Measurements from ENCODE around the gene NELL2. TPM values are rescaled to one million over a fixed set of nuclear protein-coding genes. Genes with fewer than 3 reads are reported as not detected.

NELL2 gene
- polyA plus RNA-seq, 1 experiment: 0.43 TPM

DNA sequence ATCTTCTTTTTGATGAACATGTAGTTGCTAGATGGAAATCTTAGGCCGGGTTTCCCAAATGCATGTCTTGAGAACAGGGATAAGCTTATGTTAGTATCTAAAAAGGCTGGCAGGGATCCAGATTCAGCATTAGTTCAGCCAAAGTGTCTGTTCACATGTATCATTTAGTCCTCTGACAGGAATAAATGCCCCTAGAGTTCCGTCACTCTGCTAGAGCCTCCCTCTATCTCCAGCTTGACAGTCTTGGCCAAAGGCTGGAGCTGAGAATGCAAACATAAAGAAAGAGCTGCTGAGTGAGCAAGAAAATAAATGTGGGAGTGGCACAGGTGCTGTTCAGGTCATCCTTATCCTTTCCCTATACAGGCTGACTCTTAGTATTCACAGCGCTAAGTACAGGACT, 13.8 kb upstream of the NELL2 start:
- POLR2A ChIA-PET: no interaction called here
- CTCF ChIA-PET: no interaction called here
- TF ChIP-seq, protein P1, sequence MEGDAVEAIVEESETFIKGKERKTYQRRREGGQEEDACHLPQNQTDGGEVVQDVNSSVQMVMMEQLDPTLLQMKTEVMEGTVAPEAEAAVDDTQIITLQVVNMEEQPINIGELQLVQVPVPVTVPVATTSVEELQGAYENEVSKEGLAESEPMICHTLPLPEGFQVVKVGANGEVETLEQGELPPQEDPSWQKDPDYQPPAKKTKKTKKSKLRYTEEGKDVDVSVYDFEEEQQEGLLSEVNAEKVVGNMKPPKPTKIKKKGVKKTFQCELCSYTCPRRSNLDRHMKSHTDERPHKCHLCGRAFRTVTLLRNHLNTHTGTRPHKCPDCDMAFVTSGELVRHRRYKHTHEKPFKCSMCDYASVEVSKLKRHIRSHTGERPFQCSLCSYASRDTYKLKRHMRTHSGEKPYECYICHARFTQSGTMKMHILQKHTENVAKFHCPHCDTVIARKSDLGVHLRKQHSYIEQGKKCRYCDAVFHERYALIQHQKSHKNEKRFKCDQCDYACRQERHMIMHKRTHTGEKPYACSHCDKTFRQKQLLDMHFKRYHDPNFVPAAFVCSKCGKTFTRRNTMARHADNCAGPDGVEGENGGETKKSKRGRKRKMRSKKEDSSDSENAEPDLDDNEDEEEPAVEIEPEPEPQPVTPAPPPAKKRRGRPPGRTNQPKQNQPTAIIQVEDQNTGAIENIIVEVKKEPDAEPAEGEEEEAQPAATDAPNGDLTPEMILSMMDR (IDR thresholded peaks at IDR 0.05; ENCODE audit: low read depth, low read length): no peak

DNA sequence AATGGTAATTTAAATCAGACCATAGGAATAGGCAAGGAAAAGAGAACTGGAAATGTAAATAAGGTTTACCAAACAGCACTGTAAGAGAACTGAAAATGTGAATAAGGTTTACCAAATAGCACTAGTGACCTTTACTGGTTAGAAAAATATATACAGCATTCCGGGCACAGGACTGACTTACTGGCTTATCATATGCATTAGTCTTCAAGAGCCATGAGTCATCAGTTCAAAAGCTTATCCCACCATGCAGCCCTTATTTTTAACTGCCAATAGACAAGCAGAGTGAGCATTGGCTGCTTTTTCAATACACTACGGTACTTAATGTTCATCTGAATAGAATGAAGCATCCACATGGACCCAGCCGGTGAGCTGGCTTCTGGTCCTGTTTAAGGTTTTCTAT, 13.0 kb upstream of the NELL2 start:
- DNase-seq (ENCODE audit: low read depth, low spot score): no peak
- Histone ChIP-seq H3K27me3 (ENCODE audit: control insufficient read depth, insufficient read depth, low read length) (no peaks in the 10 kb centered on the region), H3K4me3 (ENCODE audit: low read depth, low read length) (no peak overlapping the region), H3K9me3 (ENCODE audit: control insufficient read depth, insufficient read depth, low read length) (no peaks in the 10 kb centered on the region), H3K27ac (ENCODE audit: low read depth, low read length) (no peak overlapping the region)
- ChIA-PET CTCF (no interaction called here), POLR2A (no interaction called here)
- TF ChIP-seq, protein P1 (IDR thresholded peaks at IDR 0.05; ENCODE audit: low read depth, low read length): no peak

More for the DNA sequence above, 13.8 kb upstream of the NELL2 start:
- Histone ChIP-seq H3K27ac (ENCODE audit: low read depth, low read length) (no peak overlapping the region), H3K9me3 (ENCODE audit: control insufficient read depth, insufficient read depth, low read length) (no peaks in the 10 kb centered on the region), H3K4me3 (ENCODE audit: low read depth, low read length) (no peak overlapping the region), H3K27me3 (ENCODE audit: control insufficient read depth, insufficient read depth, low read length) (no peaks in the 10 kb centered on the region)
- no peak for DNase-seq (ENCODE audit: low read depth, low spot score)

DNA sequence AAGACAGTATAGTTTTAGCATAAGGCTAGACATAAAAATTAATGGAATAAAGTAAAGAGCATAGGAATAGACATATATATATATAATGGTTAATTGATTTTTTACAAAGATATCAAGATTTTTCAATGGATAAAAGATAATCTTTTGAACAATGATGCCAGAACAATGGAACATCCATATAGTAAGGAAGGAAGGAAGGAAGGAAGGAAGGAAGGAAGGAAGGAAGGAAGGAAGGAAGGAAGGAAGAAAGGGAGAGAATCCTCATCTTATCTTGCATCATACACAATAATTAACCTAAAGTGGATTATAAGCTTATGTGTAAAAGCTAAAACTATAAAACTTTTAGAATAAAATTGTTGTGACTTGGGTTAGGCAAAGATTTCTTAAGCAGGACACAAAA, 9.8 kb upstream of the NELL2 start:
- POLR2A ChIA-PET: no interaction called here
- DNase-seq (ENCODE audit: low read depth, low spot score): no peak
- CTCF ChIA-PET: interaction anchor here (1.9 kb wide), 1 partner anchor 62 kb away, joined by 6 read pairs; no protein-coding TSS in a partner anchor

DNA sequence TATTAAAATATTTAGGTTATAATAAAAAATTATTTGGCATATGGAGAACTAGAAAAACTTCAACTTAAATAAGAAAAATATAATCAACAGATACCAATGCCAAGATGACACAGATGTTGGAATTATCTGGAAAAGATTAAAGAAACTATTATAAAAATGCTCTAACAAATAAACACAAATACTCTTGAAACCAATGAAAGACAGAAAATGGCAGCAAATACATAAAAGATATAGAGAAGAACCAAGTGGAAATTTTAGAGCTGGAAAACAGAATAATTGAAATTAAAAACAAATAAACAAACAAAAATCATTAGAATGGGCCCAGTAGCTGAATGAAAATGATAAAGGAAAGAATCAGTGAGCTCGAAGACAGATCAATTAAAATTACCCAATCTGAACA, 5.1 kb upstream of the NELL2 start:
- POLR2A ChIA-PET: no interaction called here
- Histone ChIP-seq H3K27me3 (ENCODE audit: control insufficient read depth, insufficient read depth, low read length) (peaks cover 6% of the 10 kb centered on the region), H3K4me3 (ENCODE audit: low read depth, low read length) (no peak overlapping the region), H3K27ac (ENCODE audit: low read depth, low read length) (no peak overlapping the region), H3K9me3 (ENCODE audit: control insufficient read depth, insufficient read depth, low read length) (no peaks in the 10 kb centered on the region)
- CTCF ChIA-PET: no interaction called here
- TF ChIP-seq, protein P1 (IDR thresholded peaks at IDR 0.05; ENCODE audit: low read depth, low read length): no peak
- DNase-seq (ENCODE audit: low read depth, low spot score): no peak

More for the DNA sequence above, 9.8 kb upstream of the NELL2 start:
- no peak overlapping the region for H3K4me3 ChIP-seq (ENCODE audit: low read depth, low read length)
- no peaks in the 10 kb centered on the region for H3K9me3 ChIP-seq (ENCODE audit: control insufficient read depth, insufficient read depth, low read length)
- no peak overlapping the region for H3K27ac ChIP-seq (ENCODE audit: low read depth, low read length)
- H3K27me3 ChIP-seq (ENCODE audit: control insufficient read depth, insufficient read depth, low read length): no peaks in the 10 kb centered on the region
- TF ChIP-seq, protein P1 (IDR thresholded peaks at IDR 0.05; ENCODE audit: low read depth, low read length): no peak

DNA sequence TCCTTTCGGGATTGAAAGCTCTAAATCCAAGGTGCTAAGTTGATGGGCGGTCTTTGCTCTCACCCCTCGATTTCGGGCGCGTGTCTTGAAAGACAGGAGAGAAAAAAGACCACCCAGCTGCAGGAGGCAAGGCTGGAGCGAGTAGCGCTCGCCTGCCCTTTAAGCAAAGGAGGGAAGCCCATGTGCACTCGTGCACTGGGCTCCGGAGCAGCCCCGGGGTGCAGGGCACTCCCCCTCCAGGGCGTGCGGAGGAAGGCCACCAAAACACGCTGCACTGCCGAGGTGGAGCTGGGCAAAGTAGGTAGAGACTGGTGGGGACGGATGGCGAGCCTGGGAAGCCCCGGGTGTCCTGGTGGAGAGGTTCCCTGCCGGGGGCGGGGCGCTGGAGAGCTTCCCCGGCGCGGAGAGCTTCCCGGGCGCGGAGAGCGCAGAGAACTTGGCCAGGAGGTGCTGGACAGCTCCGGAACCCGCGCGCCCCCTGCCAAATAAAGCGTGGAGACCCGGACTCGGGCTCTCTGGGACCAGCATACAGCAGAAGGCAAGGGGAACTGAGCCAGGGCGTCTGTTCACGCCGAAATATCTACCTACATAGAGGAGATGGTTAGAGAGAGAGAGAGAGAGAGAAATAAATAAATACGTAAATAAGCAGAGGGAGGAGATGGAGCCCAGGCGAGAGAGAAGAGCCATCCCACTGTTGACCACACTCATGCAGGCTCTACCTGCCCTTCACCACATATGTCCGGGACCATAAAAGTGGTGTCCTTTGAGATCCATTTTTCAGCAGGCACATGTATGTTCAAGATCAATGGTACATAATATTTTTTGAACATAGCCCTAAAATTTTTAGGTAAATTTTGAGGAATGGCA, 662 bp upstream of the NELL2 start:
- no peak overlapping the region for H3K27ac ChIP-seq (ENCODE audit: low read depth, low read length)
- peak overlapping the region; percentile 53 for H3K4me3 ChIP-seq (ENCODE audit: low read depth, low read length)
- CTCF ChIA-PET: interaction anchor here (1.2 to 1.6 kb wide), 2 partner anchors 54 to 72 kb away, joined by 3 to 9 read pairs; no protein-coding TSS in a partner anchor
- TF ChIP-seq, protein P1 (IDR thresholded peaks at IDR 0.05; ENCODE audit: low read depth, low read length): 0 out of 2 replicates have a peak, but pooled peaks have one; percentile 3
- peaks cover 22% of the 10 kb centered on the region for H3K27me3 ChIP-seq (ENCODE audit: control insufficient read depth, insufficient read depth, low read length)
- DNase-seq (ENCODE audit: low read depth, low spot score): no peak
- POLR2A ChIA-PET: no interaction called here
- no peaks in the 10 kb centered on the region for H3K9me3 ChIP-seq (ENCODE audit: control insufficient read depth, insufficient read depth, low read length)
